NCI-H1436 (cell line): ENCODE measurements around the gene ALKBH3.

Source experiments
- DNase-seq: peaks from one replicate; lab custom pipeline; 2025; lab: John Stamatoyannopoulos, UW

Gene ALKBH3

GRCh38 chr11:43880640-43881159, at the start of gene ALKBH3:
ALKBH3 (plus strand) TSS chr11:43880831; CDS start chr11:43882653, 1,822 bp downstream.
- peak; percentile 90 for DNase-seq

GRCh38 chr11:43830928-43831440, 49.6 kb upstream of the ALKBH3 start:
- no peak for DNase-seq

GRCh38 chr11:43832536-43832935, 48.1 kb upstream of the ALKBH3 start:
- no peak for DNase-seq

GRCh38 chr11:43833657-43834073, 47.0 kb upstream of the ALKBH3 start:
- no peak for DNase-seq

GRCh38 chr11:43834286-43834685, 46.3 kb upstream of the ALKBH3 start:
- no peak for DNase-seq

GRCh38 chr11:43835104-43835503, 45.5 kb upstream of the ALKBH3 start:
- no peak for DNase-seq

GRCh38 chr11:43837879-43838278, 42.8 kb upstream of the ALKBH3 start:
- no peak for DNase-seq

- no peak for DNase-seq
Measured at GRCh38 chr11:43842021-43842420, 38.6 kb upstream of the ALKBH3 start.

GRCh38 chr11:43845816-43846215, 34.8 kb upstream of the ALKBH3 start:
- DNase-seq, result no peak

- DNase-seq, result peak; percentile 25
Measured at GRCh38 chr11:43852057-43852636, 28.5 kb upstream of the ALKBH3 start.

- DNase-seq, result no peak
Measured at GRCh38 chr11:43853781-43854180, 26.9 kb upstream of the ALKBH3 start.

- DNase-seq, result no peak
Measured at GRCh38 chr11:43856993-43857392, 23.6 kb upstream of the ALKBH3 start.

- no peak for DNase-seq
Measured at GRCh38 chr11:43861141-43861540, 19.5 kb upstream of the ALKBH3 start.

- no peak for DNase-seq
Measured at GRCh38 chr11:43866520-43866919, 14.1 kb upstream of the ALKBH3 start.

- DNase-seq, result no peak
Measured at GRCh38 chr11:43866969-43867368, 13.7 kb upstream of the ALKBH3 start.

- DNase-seq, result peak; percentile 26
Measured at GRCh38 chr11:43868852-43869567, 11.6 kb upstream of the ALKBH3 start.

- DNase-seq, result no peak
Measured at GRCh38 chr11:43871051-43871450, 9.6 kb upstream of the ALKBH3 start.

- DNase-seq, result no peak
Measured at GRCh38 chr11:43872995-43873394, 7.6 kb upstream of the ALKBH3 start.

- no peak for DNase-seq
Measured at GRCh38 chr11:43874078-43874477, 6.6 kb upstream of the ALKBH3 start.

- no peak for DNase-seq
Measured at GRCh38 chr11:43874738-43875137, 5.9 kb upstream of the ALKBH3 start.

- DNase-seq, result no peak
Measured at GRCh38 chr11:43879789-43880639, 617 bp upstream of the ALKBH3 start.

- no peak for DNase-seq
Measured at GRCh38 chr11:43892851-43893250, 12.2 kb downstream of the ALKBH3 start.
